NCI-H1105 (cell line): Measurements from ENCODE around the gene CAMK2A.
"Not testable (repeated sequence)": the region's sequence is repeated elsewhere in the genome, so short reads cannot be mapped to it uniquely, and the experiment has no call there.

ENCODE experiments used
- DNase-seq: peaks from one replicate; lab custom pipeline; 2025; lab: John Stamatoyannopoulos, UW

Gene CAMK2A

DNA sequence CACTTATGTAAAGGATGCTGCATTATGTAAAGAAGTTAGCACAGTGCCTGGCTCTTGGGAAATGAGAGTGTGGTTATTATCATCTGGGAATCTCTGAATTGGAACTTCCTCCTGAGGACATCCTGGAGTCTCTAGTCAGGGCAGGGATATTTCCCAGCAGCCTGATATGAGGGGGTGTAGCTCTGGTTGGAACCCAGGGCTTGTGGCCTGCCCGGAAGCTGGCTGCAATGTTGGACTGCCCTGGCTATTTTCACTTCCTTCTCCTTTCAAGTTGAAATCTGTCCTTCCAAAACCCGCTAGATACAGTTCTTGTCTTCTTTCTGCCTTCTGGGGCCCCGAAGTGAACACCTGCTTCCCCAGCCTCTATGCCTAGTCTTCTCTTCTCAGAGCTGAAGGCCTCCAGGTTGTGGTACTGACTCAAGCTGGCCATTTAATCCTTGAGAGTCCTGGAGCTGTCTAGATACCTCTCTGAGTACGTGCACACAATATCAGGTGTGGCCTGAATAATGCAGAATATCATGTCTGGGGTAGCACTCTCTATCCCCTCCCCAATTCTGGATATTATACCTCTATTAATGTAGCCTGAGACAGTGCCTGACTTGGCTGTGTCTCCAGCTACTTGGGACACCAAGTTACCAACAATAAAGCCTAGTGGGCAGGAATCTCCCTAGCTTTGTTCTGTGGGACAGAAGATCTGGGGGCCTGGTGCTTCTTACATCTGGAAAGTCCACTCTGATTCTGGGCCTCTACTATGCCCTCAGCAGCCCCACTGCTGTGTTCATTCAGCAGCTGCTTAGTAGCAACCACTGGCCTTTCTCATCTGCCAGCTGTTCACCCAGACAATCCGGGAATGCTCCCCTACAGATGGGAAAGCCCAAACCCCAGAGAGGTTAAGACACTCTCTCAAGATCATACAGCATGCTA is 54.7 kb downstream of the CAMK2A start:
- no peak for DNase-seq

GRCh38 chr5:150233706-150234105 is 55.9 kb downstream of the CAMK2A start:
- not testable (repeated sequence) for DNase-seq

DNA sequence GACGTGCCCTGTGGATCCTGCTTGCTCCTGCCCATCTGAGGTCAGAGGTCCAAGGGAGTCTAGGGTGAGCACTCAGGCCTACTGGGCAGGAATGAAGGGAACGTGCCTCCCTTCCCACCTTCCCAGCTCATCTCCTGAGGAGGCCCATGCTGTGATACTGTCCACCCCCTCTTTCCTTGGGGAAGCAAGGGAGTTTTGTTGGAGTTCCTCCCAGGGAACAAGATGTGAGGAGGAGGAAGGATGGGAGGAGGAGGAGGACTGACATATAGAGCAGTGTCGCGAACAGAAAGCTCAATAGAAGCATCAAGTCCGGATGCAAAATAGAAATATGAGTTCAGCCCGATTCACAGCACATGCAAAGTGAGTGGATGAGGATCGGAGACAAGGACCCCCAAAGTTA is 58.7 kb downstream of the CAMK2A start:
- no peak for DNase-seq

GRCh38 chr5:150229571-150229970 is 60.0 kb downstream of the CAMK2A start:
- no peak for DNase-seq

- DNase-seq, result no peak
These were observed 61.8 kb downstream of the CAMK2A start for GRCh38 chr5:150227606-150228273.

DNA sequence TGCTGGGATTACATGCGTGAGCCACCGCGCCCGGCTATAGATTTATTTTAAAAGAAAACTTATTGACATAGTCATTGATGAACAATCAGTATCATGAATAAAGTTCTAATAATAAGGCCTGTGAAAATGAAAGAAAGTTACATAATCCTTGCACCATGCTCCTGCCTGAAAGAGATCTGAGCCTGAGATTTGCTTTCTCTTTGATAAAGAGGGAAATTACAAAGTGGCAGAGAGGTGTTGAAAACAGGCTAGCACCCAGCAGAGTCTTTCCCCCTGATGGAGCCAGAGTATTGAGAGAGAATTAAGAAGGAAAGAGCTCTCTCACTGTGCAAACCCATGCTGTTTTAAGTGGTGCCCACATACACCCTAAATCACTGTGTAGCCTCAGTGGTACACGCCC is 62.5 kb downstream of the CAMK2A start:
- no peak for DNase-seq

DNA sequence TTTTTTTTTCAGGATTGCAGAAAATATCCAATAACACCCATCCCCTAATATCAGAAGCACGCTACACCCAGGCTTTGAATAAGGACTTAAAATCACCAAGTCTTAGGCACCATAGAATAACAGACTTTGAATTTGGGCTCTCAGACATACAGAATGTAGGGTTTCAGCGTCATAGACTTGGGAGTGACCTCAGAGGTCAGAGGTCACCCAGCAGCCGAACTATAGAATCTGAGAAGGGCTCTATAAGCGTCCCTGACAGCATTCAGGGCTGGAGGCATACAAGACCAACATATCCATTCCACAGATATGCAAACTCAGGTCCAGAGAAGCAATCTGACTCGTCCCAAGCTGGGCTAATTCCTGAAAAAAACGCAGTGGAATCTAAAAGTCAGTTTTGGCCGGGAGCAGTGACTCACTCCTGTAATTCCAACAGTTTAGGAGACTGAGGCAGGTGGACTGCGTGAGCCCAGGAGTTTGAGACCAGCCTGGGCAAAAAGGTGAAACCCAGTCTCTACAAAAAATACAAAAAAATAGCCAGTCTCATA is 65.0 kb downstream of the CAMK2A start:
- no peak for DNase-seq

DNA sequence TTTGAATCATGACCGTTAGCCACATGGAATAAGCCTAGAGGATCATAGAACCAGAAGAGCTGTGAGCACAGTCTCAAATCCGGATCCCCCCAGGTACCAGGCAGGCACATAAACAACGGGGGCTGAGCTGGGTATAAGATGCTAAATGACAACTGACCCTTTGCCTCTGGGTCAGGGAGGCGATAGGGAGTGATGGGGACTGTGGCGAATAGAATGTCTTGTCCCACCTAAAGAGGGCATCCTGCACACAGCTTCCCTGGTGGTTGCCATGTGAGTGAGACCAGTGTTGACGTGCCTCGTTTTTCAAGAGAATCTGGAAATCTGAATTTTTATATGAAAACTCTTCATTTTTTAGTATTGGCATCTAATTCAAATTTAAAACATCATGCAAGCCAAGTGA is 66.1 kb downstream of the CAMK2A start:
- no peak for DNase-seq

DNA sequence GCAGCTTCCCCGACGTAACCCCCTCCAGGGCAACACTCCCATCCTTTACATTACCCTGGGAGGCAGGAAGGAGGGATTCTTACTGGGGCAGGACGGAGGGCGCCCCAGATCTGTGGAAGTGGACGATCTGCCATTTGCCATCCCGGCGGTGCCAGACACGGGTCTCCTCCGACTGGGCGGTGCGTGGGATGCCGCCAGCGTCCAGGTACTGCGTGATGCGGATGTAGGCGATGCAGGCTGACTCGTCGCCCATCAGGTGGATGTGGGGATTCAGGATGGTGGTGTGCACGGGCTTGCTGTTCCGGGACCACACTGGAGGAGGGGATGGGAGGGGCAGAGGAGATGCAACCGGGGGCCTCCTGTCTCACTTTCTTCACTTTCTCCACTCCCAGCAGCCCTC is 66.7 kb downstream of the CAMK2A start:
- DNase-seq, result no peak

DNA sequence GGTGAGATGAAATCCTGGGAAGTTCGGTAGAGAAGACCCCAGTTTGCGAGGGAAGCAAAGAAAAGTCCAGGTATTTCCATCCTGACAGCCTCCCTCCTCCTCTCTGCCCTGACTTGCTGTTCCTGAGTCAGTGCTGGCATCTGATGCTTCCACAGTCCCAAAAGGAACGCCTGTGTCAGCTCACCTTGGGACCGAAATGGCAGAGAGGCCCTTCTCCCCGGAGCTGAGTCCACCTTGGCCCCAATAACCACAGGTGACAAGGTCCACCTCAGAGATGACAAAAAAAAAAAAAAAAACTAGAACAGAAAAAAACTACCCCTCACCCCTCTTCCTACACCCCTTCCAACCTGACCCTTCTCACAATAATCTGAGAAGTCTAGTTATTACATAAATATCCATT is 68.1 kb downstream of the CAMK2A start:
- DNase-seq, result no peak

GRCh38 chr5:150219861-150220260 is 69.7 kb downstream of the CAMK2A start:
- DNase-seq, result no peak

- no peak for DNase-seq
These were observed 70.4 kb downstream of the CAMK2A start for GRCh38 chr5:150219142-150219541.

- no peak for DNase-seq
These were observed 70.9 kb downstream of the CAMK2A start for GRCh38 chr5:150218693-150219035.

- DNase-seq, result peak; percentile 36
These were observed 71.5 kb downstream of the CAMK2A start for GRCh38 chr5:150217873-150218692.

DNA sequence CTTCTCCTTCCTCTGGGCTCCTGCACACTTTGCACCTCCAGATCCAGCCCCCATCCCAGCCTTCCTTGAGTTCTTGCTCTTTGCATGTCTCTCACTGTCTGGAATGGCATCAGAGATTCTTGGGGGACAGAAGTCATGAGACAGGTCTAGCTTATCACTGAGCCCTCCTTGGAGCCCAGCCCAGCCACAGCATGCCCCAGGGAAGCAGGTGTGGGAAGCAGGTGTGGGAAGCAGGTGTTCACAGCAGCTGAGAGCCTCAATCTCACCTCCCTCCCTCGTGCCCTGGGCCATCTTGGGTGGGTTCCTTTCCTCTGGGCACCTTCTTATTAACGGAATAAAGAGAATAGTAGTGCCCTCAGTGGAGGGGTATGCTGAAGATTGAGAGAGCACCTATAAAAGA is 72.5 kb downstream of the CAMK2A start:
- DNase-seq, result peak; percentile 6

DNA sequence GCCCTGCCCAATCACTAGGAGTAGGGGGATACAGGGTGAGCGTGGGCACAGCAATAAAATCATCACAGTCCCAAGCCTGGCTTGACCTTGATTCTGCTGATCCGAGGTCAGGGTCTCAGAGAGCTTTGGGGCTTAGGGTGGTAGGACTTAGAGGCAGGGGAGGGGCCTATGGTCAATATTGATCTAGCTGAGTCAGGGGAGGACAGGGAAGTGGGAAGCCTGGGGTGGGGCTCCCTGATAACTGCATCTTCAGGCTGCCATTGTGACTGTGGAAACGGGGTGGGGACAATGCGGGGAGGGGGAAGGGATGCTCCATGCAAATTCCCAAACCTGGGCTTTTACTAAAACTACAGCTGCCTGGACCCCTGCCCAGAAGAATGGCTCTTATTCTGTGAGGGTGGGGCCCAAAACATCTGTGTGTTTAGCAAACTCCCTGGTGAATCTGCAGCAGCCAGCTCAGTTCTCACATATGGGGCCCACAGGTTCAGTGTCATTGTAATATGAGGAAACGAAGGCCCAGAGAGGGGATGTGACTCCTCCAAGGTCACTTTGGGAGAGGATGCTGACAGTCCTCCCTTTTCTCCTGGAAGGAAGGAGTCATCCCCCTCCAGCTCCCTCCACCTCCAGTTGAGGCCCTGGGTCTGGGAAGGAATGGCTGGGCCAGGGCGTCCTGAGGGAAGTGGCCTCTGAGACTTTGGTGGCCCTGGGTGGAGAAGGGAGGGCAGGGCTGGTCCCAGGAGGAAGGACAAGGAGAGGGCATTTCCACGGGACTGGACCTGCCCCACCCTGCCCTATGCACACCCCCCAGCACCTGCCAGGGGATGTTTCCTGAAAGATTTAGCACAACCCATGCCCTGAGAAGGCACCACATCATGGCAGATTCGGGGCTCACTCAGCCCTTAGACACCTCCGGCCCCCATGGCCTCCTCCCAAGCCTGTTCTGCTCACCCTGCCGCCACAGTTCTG is 73.3 kb downstream of the CAMK2A start:
- DNase-seq, result no peak

DNA sequence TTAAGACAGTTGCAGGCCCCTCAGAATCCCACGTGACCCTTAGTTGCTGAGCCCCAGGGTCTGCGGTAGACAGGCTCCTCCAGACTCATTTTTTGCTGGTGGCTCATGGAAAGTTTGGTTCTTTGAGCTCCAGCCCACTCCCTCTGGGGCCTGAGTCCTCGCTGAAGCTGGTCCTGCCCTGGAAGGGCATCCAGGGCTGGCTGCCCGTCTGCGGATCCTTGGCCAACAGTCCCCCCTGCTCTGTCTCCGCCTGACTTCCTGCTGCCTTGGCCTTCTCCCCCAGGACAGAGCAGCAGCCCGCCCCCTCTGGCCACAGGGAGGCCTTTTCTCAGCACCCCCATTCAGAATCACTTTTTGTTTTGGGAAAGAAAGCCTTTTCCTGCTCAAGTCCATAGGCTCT is 75.3 kb downstream of the CAMK2A start:
- DNase-seq, result no peak

DNA sequence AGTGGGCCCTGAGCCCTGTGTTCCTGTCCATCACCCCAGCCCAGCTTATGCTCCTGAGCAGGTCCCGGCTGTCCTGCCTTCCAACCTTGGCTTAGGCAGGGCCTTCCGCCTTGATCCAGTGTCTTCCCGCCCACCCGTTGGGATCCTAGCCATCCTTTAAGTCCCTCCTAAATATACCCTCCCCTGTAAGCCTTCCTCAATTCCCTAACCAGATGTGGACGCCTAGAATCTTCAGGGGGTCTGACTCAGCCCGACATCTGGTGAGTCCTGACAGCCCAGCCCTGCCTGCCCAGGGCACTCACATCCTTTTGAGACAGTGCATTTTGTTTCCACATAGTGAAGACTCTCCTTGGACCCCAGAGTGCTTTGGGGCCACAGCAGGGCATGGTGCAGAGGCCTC is 76.0 kb downstream of the CAMK2A start:
- no peak for DNase-seq

DNA sequence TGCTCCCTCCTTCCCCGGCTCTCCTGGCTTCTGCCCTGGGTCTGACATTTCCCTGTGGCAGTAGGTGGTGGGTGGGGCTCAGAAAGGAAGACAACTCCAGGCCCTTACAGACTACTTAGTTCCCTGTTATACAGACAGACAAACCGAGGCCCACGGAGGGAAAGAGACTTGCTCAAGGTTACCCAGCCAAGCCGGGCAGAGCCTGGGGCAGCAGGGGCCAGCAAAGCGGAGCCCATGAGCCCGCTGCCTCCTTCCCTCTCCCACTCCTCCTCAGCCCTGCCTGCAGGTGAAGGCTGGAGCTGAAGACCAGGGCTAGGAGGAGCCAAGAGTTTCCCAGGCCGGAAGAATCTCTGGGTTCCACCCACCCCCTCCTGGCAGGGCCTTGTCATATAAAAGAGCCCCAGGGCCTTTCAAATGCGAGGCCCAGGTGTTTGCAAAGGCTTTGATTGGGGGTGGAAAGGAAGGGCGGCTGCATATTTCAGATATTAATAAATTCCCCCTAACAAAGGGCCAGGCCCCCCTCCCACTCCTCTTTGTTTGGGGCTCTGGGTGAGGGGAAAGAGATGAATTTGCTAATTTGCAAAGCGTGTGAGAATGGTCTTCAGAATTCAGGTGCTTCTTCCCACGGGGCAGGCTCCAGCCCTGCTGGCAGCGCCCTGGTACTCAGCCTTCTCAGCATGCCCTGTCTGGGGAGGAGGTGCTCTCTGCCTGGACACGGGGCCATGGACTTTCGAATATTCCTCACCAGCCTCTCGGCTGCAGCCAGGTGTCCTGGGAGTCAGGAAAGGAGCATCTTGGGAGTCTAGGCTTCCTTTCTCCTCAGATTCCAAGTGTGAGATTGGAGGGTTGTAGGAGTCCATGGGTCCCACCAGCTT is 78.2 kb downstream of the CAMK2A start:
- DNase-seq, result no peak

GRCh38 chr5:150210644-150211043 is 78.9 kb downstream of the CAMK2A start:
- no peak for DNase-seq
